Ectodermal cell (in vitro differentiated cells): ENCODE data around the gene EAF1.
"Not testable (repeated sequence)": the region's sequence is repeated elsewhere in the genome, so short reads cannot be mapped to it uniquely, and the experiment has no call there.

Source experiments
- H3K27ac ChIP-seq: 2 replicates; pipeline ENCODE4 v1.7.0; 2013; ENCODE audit warnings: mild to moderate bottlenecking, low read depth, low read length; ENCODE audit not compliant: insufficient read depth, poor library complexity, severe bottlenecking
- H3K27me3 ChIP-seq: 2 replicates; pipeline ENCODE4 v1.7.0; 2013; ENCODE audit warnings: mild to moderate bottlenecking, low read length; ENCODE audit not compliant: insufficient read depth, control insufficient read depth, poor library complexity, severe bottlenecking
- H3K36me3 ChIP-seq: one replicate; pipeline ENCODE4 v1.7.0; 2013; ENCODE audit warnings: low read length; ENCODE audit not compliant: control insufficient read depth, insufficient read depth
- H3K4me1 ChIP-seq: one replicate; pipeline ENCODE4 v1.7.0; 2013; ENCODE audit warnings: low read length; ENCODE audit not compliant: control insufficient read depth, insufficient read depth
- H3K4me3 ChIP-seq: 2 replicates; pipeline ENCODE4 v1.7.0; 2013; ENCODE audit warnings: low read depth, low read length, control low read depth; ENCODE audit not compliant: insufficient read depth
- H3K9me3 ChIP-seq: 2 replicates; pipeline ENCODE4 v1.7.0; 2013; ENCODE audit warnings: mild to moderate bottlenecking, low read length, moderate library complexity; ENCODE audit not compliant: control insufficient read depth
- WGBS, 2 experiments: methylation state at CpG; one replicate each; pipeline ENCODE4 v1.1.7; 2013; ENCODE audit warnings: missing lambda C conversion rate in 2 of 2; 5-methylcytosine and 5-hydroxymethylcytosine counted together

EAF1 gene

GRCh38 chr3:15451216-15452113, 24.1 kb downstream of the EAF1 start:
- whole genome bisulfite sequencing, 2 experiments = 92 to 93% methylated on average over 18 of the region's 18 CpGs
- Histone ChIP-seq H3K27me3 (no peaks in the 10 kb centered on the region), H3K4me3 (no peak overlapping the region), H3K36me3 (no peaks in the 10 kb centered on the region), H3K27ac (no peak overlapping the region), H3K9me3 (no peaks in the 10 kb centered on the region), H3K4me1 (no peaks in the 10 kb centered on the region)

- no peaks in the 10 kb centered on the region for H3K27me3 ChIP-seq
- H3K4me3 ChIP-seq = no peak overlapping the region
- no peaks in the 10 kb centered on the region for H3K36me3 ChIP-seq
- 81% methylated on average over 9 of the region's 9 CpGs for WGBS, 2 experiments
- H3K9me3 ChIP-seq = no peaks in the 10 kb centered on the region
- H3K4me1 ChIP-seq = no peaks in the 10 kb centered on the region
- no peak overlapping the region for H3K27ac ChIP-seq
Observed at GRCh38 chr3:15452156-15452555, 24.8 kb downstream of the EAF1 start.

GRCh38 chr3:15452961-15453360, 25.6 kb downstream of the EAF1 start:
- Histone ChIP-seq H3K4me1 (no peaks in the 10 kb centered on the region), H3K4me3 (no peak overlapping the region), H3K9me3 (no peaks in the 10 kb centered on the region), H3K27ac (no peak overlapping the region), H3K27me3 (no peaks in the 10 kb centered on the region), H3K36me3 (no peaks in the 10 kb centered on the region)
- 92 to 93% methylated on average over 5 of the region's 5 CpGs for WGBS, 2 experiments

- 86 to 89% methylated on average over 8 of the region's 8 CpGs for WGBS, 2 experiments
- Histone ChIP-seq H3K27ac (no peak overlapping the region), H3K36me3 (no peaks in the 10 kb centered on the region), H3K9me3 (no peaks in the 10 kb centered on the region), H3K27me3 (no peaks in the 10 kb centered on the region), H3K4me3 (no peak overlapping the region), H3K4me1 (no peaks in the 10 kb centered on the region)
Observed at GRCh38 chr3:15453501-15453900, 26.1 kb downstream of the EAF1 start.

GRCh38 chr3:15453991-15454625, 26.7 kb downstream of the EAF1 start:
- Histone ChIP-seq H3K27ac (no peak overlapping the region), H3K4me1 (no peaks in the 10 kb centered on the region), H3K9me3 (no peaks in the 10 kb centered on the region), H3K27me3 (no peaks in the 10 kb centered on the region), H3K36me3 (no peaks in the 10 kb centered on the region), H3K4me3 (no peak overlapping the region)
- 78 to 80% methylated on average over 9 of the region's 9 CpGs for WGBS, 2 experiments

GRCh38 chr3:15454965-15455364, 27.6 kb downstream of the EAF1 start:
- H3K27ac ChIP-seq = no peak overlapping the region
- no peaks in the 10 kb centered on the region for H3K4me1 ChIP-seq
- H3K36me3 ChIP-seq = no peaks in the 10 kb centered on the region
- H3K4me3 ChIP-seq = no peak overlapping the region
- H3K27me3 ChIP-seq = no peaks in the 10 kb centered on the region
- H3K9me3 ChIP-seq = no peaks in the 10 kb centered on the region

GRCh38 chr3:15455756-15456155, 28.4 kb downstream of the EAF1 start:
- Histone ChIP-seq H3K27me3 (no peaks in the 10 kb centered on the region), H3K4me3 (no peak overlapping the region), H3K36me3 (no peaks in the 10 kb centered on the region), H3K4me1 (no peaks in the 10 kb centered on the region), H3K27ac (no peak overlapping the region), H3K9me3 (no peaks in the 10 kb centered on the region)
- 94% methylated on average over 7 of the region's 7 CpGs for WGBS, 2 experiments

GRCh38 chr3:15456321-15456720, 28.9 kb downstream of the EAF1 start:
- Histone ChIP-seq H3K36me3 (no peaks in the 10 kb centered on the region), H3K27me3 (no peaks in the 10 kb centered on the region), H3K4me1 (no peaks in the 10 kb centered on the region), H3K27ac (no peak overlapping the region), H3K4me3 (no peak overlapping the region), H3K9me3 (no peaks in the 10 kb centered on the region)
- WGBS, 2 experiments = 95 to 96% methylated on average over 2 of the region's 2 CpGs

GRCh38 chr3:15456915-15457314, 29.5 kb downstream of the EAF1 start:
- not testable (repeated sequence) for H3K9me3 ChIP-seq, H3K4me3 ChIP-seq, H3K27me3 ChIP-seq, H3K36me3 ChIP-seq, H3K27ac ChIP-seq, H3K4me1 ChIP-seq
- WGBS, 2 experiments = 82 to 94% methylated on average over 9 to 10 of the region's 10 CpGs

GRCh38 chr3:15458212-15458780, 30.9 kb downstream of the EAF1 start:
- Histone ChIP-seq H3K4me3 (no peak overlapping the region), H3K9me3 (no peaks in the 10 kb centered on the region), H3K27ac (no peak overlapping the region), H3K27me3 (no peaks in the 10 kb centered on the region), H3K4me1 (no peaks in the 10 kb centered on the region), H3K36me3 (no peaks in the 10 kb centered on the region)
- WGBS, 2 experiments = 91 to 92% methylated on average over 6 of the region's 7 CpGs
